ENCODE data around the gene CEP104. TPM values are rescaled to one million over a fixed set of nuclear protein-coding genes. Genes with fewer than 3 reads are reported as not detected.

Gene CEP104
- polyA plus RNA-seq, 1 donor (not counting 4 experiments of a cell fraction or from before 2014, with no cell fraction given), result 35.7 TPM

DNA sequence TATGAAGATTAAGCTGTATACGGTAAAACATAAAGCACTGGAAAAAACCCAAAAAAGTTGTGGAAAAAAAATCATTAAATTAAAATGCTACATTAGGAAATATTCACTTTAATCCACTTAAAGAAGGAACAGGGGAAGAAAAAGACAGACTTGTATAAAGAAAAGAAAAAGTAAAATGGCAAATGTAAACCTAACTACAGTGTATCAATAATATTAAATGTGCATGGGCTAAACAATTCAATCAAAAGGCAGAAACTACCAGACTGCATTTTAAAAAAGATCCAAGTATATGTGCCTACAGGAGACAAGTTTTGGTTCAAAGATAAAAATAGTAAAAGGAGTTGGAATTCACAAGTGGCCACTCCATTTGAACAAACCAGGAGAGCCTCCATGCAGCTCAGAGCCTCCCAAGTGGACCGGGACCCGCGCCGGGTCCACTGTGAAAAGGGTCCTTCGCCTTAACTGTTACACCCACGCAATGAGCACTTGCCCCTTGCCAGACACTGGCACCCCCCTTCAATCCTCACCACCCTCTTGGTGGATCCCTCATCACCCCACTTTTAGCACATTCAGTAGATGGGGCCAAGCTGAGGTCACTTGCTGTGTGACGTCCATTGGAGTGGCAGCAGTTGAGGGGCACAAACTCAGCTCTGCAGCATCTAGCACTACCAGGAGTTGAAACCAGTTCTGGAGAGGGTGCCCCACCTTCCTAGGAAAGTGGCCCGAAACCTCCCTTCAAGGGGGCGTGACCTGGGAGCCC, 42.2 kb upstream of the CEP104 start:
- Histone ChIP-seq H3K27me3 (ENCODE audit: control insufficient read depth, extremely low read depth, insufficient read depth, low read length) (no peaks in the 10 kb centered on the region), H4K20me1 (ENCODE audit: control insufficient read depth, extremely low read depth, insufficient read depth, low read length) (peaks cover 12% of the 10 kb centered on the region), H3K4me2 (ENCODE audit: control insufficient read depth, extremely low read depth, insufficient read depth, low read depth, low read length) (peak overlapping the region; percentile 90), H3K9me1 (ENCODE audit: control insufficient read depth, extremely low read depth, insufficient read depth, low read length) (no peaks in the 10 kb centered on the region), H3K36me3 (ENCODE audit: control insufficient read depth in 2 of 2, extremely low read depth in 1 of 2, insufficient read depth in 2 of 2, low read length in 2 of 2) (peaks cover 2 to 6% of the 10 kb centered on the region in 2 experiments), H3K4me3 (ENCODE audit: control insufficient read depth in 2 of 3, extremely low read depth in 1 of 3, insufficient read depth in 2 of 3, low read depth in 1 of 3, low read length in 3 of 3) (peak overlapping the region; percentile 66 to 97 (median 73)), H3K9me3 (ENCODE audit: control insufficient read depth, low read depth, low read length) (no peaks in the 10 kb centered on the region), H3K9ac (ENCODE audit: control insufficient read depth, extremely low read depth, insufficient read depth, low read length) (peak overlapping the region; percentile 86), H3K79me2 (ENCODE audit: control insufficient read depth, insufficient read depth, low read length) (peaks cover 56% of the 10 kb centered on the region), H3K27ac (ENCODE audit: control insufficient read depth, insufficient read depth, low read length) (peak overlapping the region; percentile 84), H2AFZ (ENCODE audit: control insufficient read depth, low read length) (no peak overlapping the region), H3K4me1 (ENCODE audit: control insufficient read depth, extremely low read depth, insufficient read depth, low read length) (peaks cover 3% of the 10 kb centered on the region)
- no peak for FAIRE-seq
- no peak for TF ChIP-seq EZH2 (IDR thresholded peaks at IDR 0.05; ENCODE audit: low read length)
- TF ChIP-seq, protein P1, sequence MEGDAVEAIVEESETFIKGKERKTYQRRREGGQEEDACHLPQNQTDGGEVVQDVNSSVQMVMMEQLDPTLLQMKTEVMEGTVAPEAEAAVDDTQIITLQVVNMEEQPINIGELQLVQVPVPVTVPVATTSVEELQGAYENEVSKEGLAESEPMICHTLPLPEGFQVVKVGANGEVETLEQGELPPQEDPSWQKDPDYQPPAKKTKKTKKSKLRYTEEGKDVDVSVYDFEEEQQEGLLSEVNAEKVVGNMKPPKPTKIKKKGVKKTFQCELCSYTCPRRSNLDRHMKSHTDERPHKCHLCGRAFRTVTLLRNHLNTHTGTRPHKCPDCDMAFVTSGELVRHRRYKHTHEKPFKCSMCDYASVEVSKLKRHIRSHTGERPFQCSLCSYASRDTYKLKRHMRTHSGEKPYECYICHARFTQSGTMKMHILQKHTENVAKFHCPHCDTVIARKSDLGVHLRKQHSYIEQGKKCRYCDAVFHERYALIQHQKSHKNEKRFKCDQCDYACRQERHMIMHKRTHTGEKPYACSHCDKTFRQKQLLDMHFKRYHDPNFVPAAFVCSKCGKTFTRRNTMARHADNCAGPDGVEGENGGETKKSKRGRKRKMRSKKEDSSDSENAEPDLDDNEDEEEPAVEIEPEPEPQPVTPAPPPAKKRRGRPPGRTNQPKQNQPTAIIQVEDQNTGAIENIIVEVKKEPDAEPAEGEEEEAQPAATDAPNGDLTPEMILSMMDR (optimal IDR thresholded peaks at IDR 0.05 in 1 of 3, IDR thresholded peaks at IDR 0.05 in 1 of 3, conservative IDR thresholded peaks at IDR 0.05 in 1 of 3; ENCODE audit: extremely low read depth in 1 of 3, insufficient read depth in 2 of 3, low read length in 3 of 3), result peak in 1 of 3 experiments; percentile 11
- no peak for DNase-seq (ENCODE audit: low read depth, low spot score)
- dilution Hi-C loops (cut with MboI; ENCODE audit: extremely low pct_ligation_motif_present, low sequenced_read_pairs), result no loop called here

DNA sequence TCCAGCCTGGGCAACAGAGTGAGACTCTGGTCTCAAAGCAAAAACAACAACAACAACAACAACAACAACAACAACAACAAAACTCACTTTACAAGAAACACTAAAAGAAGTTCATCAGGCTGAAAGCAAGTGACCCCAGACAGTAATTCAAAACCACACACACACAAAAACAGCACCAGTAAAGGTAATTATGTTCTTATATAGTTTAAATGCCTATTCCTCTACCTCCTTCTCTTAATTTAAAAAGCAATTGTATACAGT, 41.4 kb upstream of the CEP104 start:
- Histone ChIP-seq H3K9ac (ENCODE audit: control insufficient read depth, extremely low read depth, insufficient read depth, low read length) (no peak overlapping the region), H3K27ac (ENCODE audit: control insufficient read depth, insufficient read depth, low read length) (no peak overlapping the region), H3K36me3 (ENCODE audit: control insufficient read depth in 2 of 2, extremely low read depth in 1 of 2, insufficient read depth in 2 of 2, low read length in 2 of 2) (peaks cover 2 to 6% of the 10 kb centered on the region in 2 experiments), H3K9me3 (ENCODE audit: control insufficient read depth, low read depth, low read length) (no peaks in the 10 kb centered on the region), H3K9me1 (ENCODE audit: control insufficient read depth, extremely low read depth, insufficient read depth, low read length) (no peaks in the 10 kb centered on the region), H3K4me1 (ENCODE audit: control insufficient read depth, extremely low read depth, insufficient read depth, low read length) (peaks cover 3% of the 10 kb centered on the region), H3K4me2 (ENCODE audit: control insufficient read depth, extremely low read depth, insufficient read depth, low read depth, low read length) (peak overlapping the region; percentile 90), H2AFZ (ENCODE audit: control insufficient read depth, low read length) (no peak overlapping the region), H4K20me1 (ENCODE audit: control insufficient read depth, extremely low read depth, insufficient read depth, low read length) (peaks cover 12% of the 10 kb centered on the region), H3K27me3 (ENCODE audit: control insufficient read depth, extremely low read depth, insufficient read depth, low read length) (no peaks in the 10 kb centered on the region), H3K79me2 (ENCODE audit: control insufficient read depth, insufficient read depth, low read length) (peaks cover 62% of the 10 kb centered on the region), H3K4me3 (ENCODE audit: control insufficient read depth in 2 of 3, extremely low read depth in 1 of 3, insufficient read depth in 2 of 3, low read depth in 1 of 3, low read length in 3 of 3) (no peak overlapping the region)
- FAIRE-seq (no peak), DNase-seq (ENCODE audit: low read depth, low spot score) (no peak)
- no peak for TF ChIP-seq EZH2 (IDR thresholded peaks at IDR 0.05; ENCODE audit: low read length)
- TF ChIP-seq, protein P1 (optimal IDR thresholded peaks at IDR 0.05 in 1 of 3, IDR thresholded peaks at IDR 0.05 in 1 of 3, conservative IDR thresholded peaks at IDR 0.05 in 1 of 3; ENCODE audit: extremely low read depth in 1 of 3, insufficient read depth in 2 of 3, low read length in 3 of 3), result no peak
- dilution Hi-C loops (cut with MboI; ENCODE audit: extremely low pct_ligation_motif_present, low sequenced_read_pairs), result no loop called here

Measured in keratinocyte (primary cell).